ENCODE results near the gene ARID3A.
"Not testable (repeated sequence)": the region's sequence is repeated elsewhere in the genome, so short reads cannot be mapped to it uniquely, and the experiment has no call there.

GRCh38 chr19:957578-957977, 31.7 kb downstream of the ARID3A start:
- TF ChIP-seq REST (IDR thresholded peaks at IDR 0.05; ENCODE audit: insufficient read depth in 1 of 2, low read depth in 2 of 2, low read length in 1 of 2); POLR2AphosphoS5 (IDR thresholded peaks at IDR 0.05; ENCODE audit: low read depth, low read length): not testable (repeated sequence)

Measured in Panc1 (cell line).